Mesendoderm (in vitro differentiated cells): ENCODE measurements around the gene CORO1A.
"Not testable (repeated sequence)": the region's sequence is repeated elsewhere in the genome, so short reads cannot be mapped to it uniquely, and the experiment has no call there.

Source experiments
- DNase-seq: peaks from one replicate; pipeline ENCODE4 v3.0.0; 2013
- H2AK5ac ChIP-seq: 2 replicates; pipeline ENCODE4 v1.6.1; 2013; ENCODE audit warnings: low read length, inconsistent platforms
- H2BK120ac ChIP-seq: 2 replicates; pipeline ENCODE4 v1.6.1; 2013; ENCODE audit warnings: low read depth, mild to moderate bottlenecking, low read length, moderate library complexity, mixed read lengths
- H2BK15ac ChIP-seq: replicated peaks from 2 replicates; pipeline ENCODE4 v1.6.1; 2013; ENCODE audit warnings: low read depth, mild to moderate bottlenecking, moderate library complexity
- H2BK5ac ChIP-seq: 2 replicates; pipeline ENCODE4 v1.6.1; 2013; ENCODE audit warnings: low read length, inconsistent platforms
- H3K18ac ChIP-seq: 2 replicates; pipeline ENCODE4 v1.6.1; 2013; ENCODE audit warnings: mild to moderate bottlenecking, low read length, mixed read lengths
- H3K23ac ChIP-seq: one replicate; pipeline ENCODE4 v1.6.1; 2013; ENCODE audit warnings: low read length
- H3K27ac ChIP-seq: 2 replicates; pipeline ENCODE4 v1.5.1; 2013; ENCODE audit warnings: low read depth, mild to moderate bottlenecking, inconsistent platforms, low read length, moderate library complexity
- H3K27me3 ChIP-seq: 2 replicates; pipeline ENCODE4 v1.6.1; 2013; ENCODE audit warnings: low read length, control low read depth, mild to moderate bottlenecking, inconsistent platforms; ENCODE audit not compliant: insufficient read depth, poor library complexity
- H3K36me3 ChIP-seq: 2 replicates; pipeline ENCODE4 v1.6.1; 2013; ENCODE audit warnings: low read length, inconsistent platforms; ENCODE audit not compliant: control insufficient read depth, insufficient read depth
- H3K4ac ChIP-seq: one replicate; pipeline ENCODE4 v1.6.1; 2013; ENCODE audit warnings: low read depth, mild to moderate bottlenecking, low read length, moderate library complexity
- H3K4me1 ChIP-seq: 2 replicates; pipeline ENCODE4 v1.6.1; 2013; ENCODE audit warnings: low read depth, low read length, inconsistent platforms; ENCODE audit not compliant: control insufficient read depth
- H3K4me2 ChIP-seq: 2 replicates; pipeline ENCODE4 v1.6.1; 2013; ENCODE audit warnings: low read length
- H3K4me3 ChIP-seq: 2 replicates; pipeline ENCODE4 v1.5.1; 2013; ENCODE audit warnings: mild to moderate bottlenecking, low read length
- H3K56ac ChIP-seq: one replicate; pipeline ENCODE4 v1.6.1; 2013; ENCODE audit warnings: low read length
- H3K79me1 ChIP-seq: 2 replicates; pipeline ENCODE4 v1.6.1; 2013; ENCODE audit warnings: low read length, inconsistent platforms
- H3K79me2 ChIP-seq: 2 replicates; pipeline ENCODE4 v1.6.1; 2013; ENCODE audit warnings: mild to moderate bottlenecking, low read length; ENCODE audit not compliant: control insufficient read depth, insufficient read depth
- H3K9ac ChIP-seq: 2 replicates; pipeline ENCODE4 v1.6.1; 2013; ENCODE audit warnings: low read length, inconsistent platforms
- H4K5ac ChIP-seq: one replicate; pipeline ENCODE4 v1.6.1; 2013; ENCODE audit warnings: low read length
- H4K8ac ChIP-seq: one replicate; pipeline ENCODE4 v1.6.1; 2013; ENCODE audit warnings: low read depth, mild to moderate bottlenecking, control low read depth, low read length, moderate library complexity
- WGBS: extraction: QIAGEN DNeasy Blood & Tissue Kit; methylation state at CpG from one replicate; pipeline ENCODE4 v1.1.7; 2013; ENCODE audit warnings: low lambda C conversion rate, missing lambda C conversion rate; ENCODE audit not compliant: insufficient coverage; ENCODE audit errors: extremely low coverage; 5-methylcytosine and 5-hydroxymethylcytosine counted together

CORO1A gene

GRCh38 chr16:30199608-30200343 is 16.4 kb downstream of the CORO1A start:
- not testable (repeated sequence) for H3K79me2 ChIP-seq, H3K56ac ChIP-seq, H3K27me3 ChIP-seq, H2BK120ac ChIP-seq, H2BK15ac ChIP-seq, H3K4me2 ChIP-seq, H3K9ac ChIP-seq, H3K36me3 ChIP-seq, H3K23ac ChIP-seq, H3K79me1 ChIP-seq, H3K4ac ChIP-seq, H3K18ac ChIP-seq, H4K5ac ChIP-seq, H3K4me1 ChIP-seq, H3K27ac ChIP-seq, DNase-seq, H2BK5ac ChIP-seq, H3K4me3 ChIP-seq, H4K8ac ChIP-seq, H2AK5ac ChIP-seq
- WGBS = no CpG with 5 or more reads among the region's 15 CpGs

GRCh38 chr16:30205541-30206236 is 22.3 kb downstream of the CORO1A start:
- H3K9ac ChIP-seq, H3K4ac ChIP-seq, H3K56ac ChIP-seq, H2BK5ac ChIP-seq, DNase-seq, H2AK5ac ChIP-seq, H3K4me3 ChIP-seq, H3K27me3 ChIP-seq, H3K36me3 ChIP-seq, H3K27ac ChIP-seq, H3K79me2 ChIP-seq, H2BK120ac ChIP-seq, H3K4me1 ChIP-seq, H3K18ac ChIP-seq, H3K23ac ChIP-seq, H3K4me2 ChIP-seq, H4K5ac ChIP-seq, H2BK15ac ChIP-seq, H3K79me1 ChIP-seq, H4K8ac ChIP-seq: not testable (repeated sequence)
- WGBS = no CpG with 5 or more reads among the region's 52 CpGs

GRCh38 chr16:30206252-30206651 is 22.9 kb downstream of the CORO1A start:
- H3K56ac ChIP-seq, H3K18ac ChIP-seq, H3K36me3 ChIP-seq, H2BK5ac ChIP-seq, H3K27me3 ChIP-seq, H3K4me2 ChIP-seq, H3K23ac ChIP-seq, H2AK5ac ChIP-seq, H2BK120ac ChIP-seq, H2BK15ac ChIP-seq, H3K4ac ChIP-seq, H3K9ac ChIP-seq, H3K79me1 ChIP-seq, H3K4me3 ChIP-seq, H3K4me1 ChIP-seq, H3K27ac ChIP-seq, H4K8ac ChIP-seq, H3K79me2 ChIP-seq, DNase-seq, H4K5ac ChIP-seq: not testable (repeated sequence)
- WGBS = no CpG with 5 or more reads among the region's 33 CpGs

- not testable (repeated sequence) for H3K4me1 ChIP-seq, H3K36me3 ChIP-seq, H3K18ac ChIP-seq, H3K4me2 ChIP-seq, H4K5ac ChIP-seq, H4K8ac ChIP-seq, H3K79me2 ChIP-seq, H3K4ac ChIP-seq, H3K56ac ChIP-seq, DNase-seq, H3K4me3 ChIP-seq, H3K23ac ChIP-seq, H2BK5ac ChIP-seq, H3K79me1 ChIP-seq, H2BK120ac ChIP-seq, H3K27ac ChIP-seq, H3K9ac ChIP-seq, H3K27me3 ChIP-seq, H2BK15ac ChIP-seq, H2AK5ac ChIP-seq
- WGBS = no CpG with 5 or more reads among the region's 9 CpGs
Measured at GRCh38 chr16:30207063-30207704, 23.8 kb downstream of the CORO1A start.

- not testable (repeated sequence) for H3K56ac ChIP-seq, H3K27ac ChIP-seq, H3K23ac ChIP-seq, H3K79me1 ChIP-seq, H2BK120ac ChIP-seq, H3K4ac ChIP-seq, H3K27me3 ChIP-seq, H3K9ac ChIP-seq, H3K4me1 ChIP-seq, H3K18ac ChIP-seq, H2AK5ac ChIP-seq, H4K5ac ChIP-seq, DNase-seq, H2BK15ac ChIP-seq, H3K79me2 ChIP-seq, H3K4me2 ChIP-seq, H3K4me3 ChIP-seq, H2BK5ac ChIP-seq, H4K8ac ChIP-seq, H3K36me3 ChIP-seq
- no CpG with 5 or more reads among the region's 6 CpGs for WGBS
Measured at GRCh38 chr16:30209032-30209431, 25.6 kb downstream of the CORO1A start.
